Stomach (tissue), 9 donors: Measurements from ENCODE around the gene RAB18. TPM values are rescaled to one million over a fixed set of nuclear protein-coding genes. Genes with fewer than 3 reads are reported as not detected.

Experiments
- DNase-seq, 2 donors: peaks; one replicate each; pipeline versions ENCODE4 v3.0.0 to v3.0.0-alpha.2; 2013 to 2019
- H3K27ac ChIP-seq, 5 donors: fragments of 200-600 bp in 4 of 5; sonication (generic) in 4 of 5; one replicate each; pipeline ENCODE4 v1.5.1; 2013 to 2019; ENCODE audit warnings: mild to moderate bottlenecking in 1 of 5, moderate library complexity in 1 of 5
- H3K27me3 ChIP-seq, 3 donors: fragments of 200-600 bp; sonication (generic); one replicate each; pipeline ENCODE4 v1.5.1; 2017 to 2019; ENCODE audit warnings: mixed run types in 1 of 3
- H3K36me3 ChIP-seq, 4 donors: fragments of 200-600 bp; sonication (generic); 1 replicate in 3 of 4; 2 replicates in 1 of 4; pipeline ENCODE4 v1.5.1; 2016 to 2019
- H3K4me1 ChIP-seq, 4 donors: fragments of 200-600 bp; sonication (generic); one replicate each; pipeline ENCODE4 v1.5.1; 2016 to 2019
- H3K4me3 ChIP-seq, 4 donors: fragments of 200-600 bp; sonication (generic) in 3 of 4; one replicate each; pipeline ENCODE4 v1.5.1; 2016 to 2019; ENCODE audit warnings: mild to moderate bottlenecking in 1 of 4
- H3K9me3 ChIP-seq, 4 donors: fragments of 200-600 bp; sonication (generic); one replicate each; pipeline ENCODE4 v1.5.1; 2016 to 2019
- CTCF ChIP-seq, 7 experiments: fragments of 450-650 bp in 4 of 7; fragments of 200-600 bp in 3 of 7; sonication (generic) in 3 of 7; IDR thresholded peaks; one replicate each; pipeline ENCODE4 v1.5.1; 2016 to 2019; ENCODE audit warnings: antibody characterized with exemption in 7 of 7, control low read depth in 2 of 7, mild to moderate bottlenecking in 1 of 7
- EP300 ChIP-seq: sonication (generic); formaldehyde crosslinking; IDR thresholded peaks from one replicate; pipeline ENCODE4 v1.6.1; 2017; ENCODE audit warnings: antibody characterized with exemption
- POLR2A ChIP-seq, 4 donors: fragments of 450-650 bp; IDR thresholded peaks; one replicate each; pipeline ENCODE4 v1.6.1; 2016; ENCODE audit warnings: antibody characterized with exemption in 4 of 4, control low read depth in 2 of 4, mild to moderate bottlenecking in 1 of 4, moderate library complexity in 1 of 4
- POLR2AphosphoS5 ChIP-seq, 3 donors: sonication (generic); formaldehyde crosslinking; IDR thresholded peaks; one replicate each; pipeline ENCODE4 v1.6.1; 2016; ENCODE audit warnings: antibody characterized with exemption in 3 of 3
- WGBS, 5 donors: extraction: QIAGEN DNeasy Blood & Tissue Kit in 3 of 5; methylation state at CpG; one replicate each; pipeline versions ENCODE4 v1.1.5 to v1.1.7; 2013 to 2018; 5-methylcytosine and 5-hydroxymethylcytosine counted together
- intact Hi-C: fragments of 100-400 bp; cut with DNase I; formaldehyde crosslinking; loops from one replicate; pipeline ENCODE4 v1.15.1; 2023; ENCODE audit warnings: low total_unique reads
- polyA plus RNA-seq, 3 donors: library from polyadenylated mRNA; stranded (reverse); fragments of 200-250 nt; gene quantifications; one replicate each; pipeline ENCODE4 v1.2.3, GENCODE V29; 2013
- total RNA-seq, 5 donors: library from RNA; depleted of rRNA; stranded (reverse); fragments of >200 nt; gene quantifications; one replicate each; pipeline versions ENCODE4 v1.1.0 to v1.2.3, GENCODE V29; 2014 to 2016
- donor health status: healthy with polysubstance abuse.
- donor health status: Bipolar disorder and iron deficiency.
- donor health status: healthy.

RAB18 gene
- total and polyA plus RNA-seq, 8 donors: 4.9 to 111 (median 35.1) TPM

GRCh38 chr10:27494116-27494805, 9.8 kb upstream of the RAB18 start:
- Histone ChIP-seq H3K4me3 (no peak overlapping the region), H3K4me1 (no peaks in the 10 kb centered on the region), H3K9me3 (peaks cover 0 to 12% (median 6%) of the 10 kb centered on the region in 4 donors), H3K27ac (no peak overlapping the region), H3K36me3 (no peaks in the 10 kb centered on the region), H3K27me3 (no peaks in the 10 kb centered on the region)
- DNase-seq: no peak
- intact Hi-C loops: no loop called here
- WGBS, 5 donors: 57 to 73% (median 63%) methylated on average over 1 of the region's 1 CpG
- TF ChIP-seq CTCF (IDR thresholded peaks at IDR 0.05): no peak
- TF ChIP-seq POLR2AphosphoS5 (IDR thresholded peaks at IDR 0.05): no peak
- no peak for TF ChIP-seq POLR2A (IDR thresholded peaks at IDR 0.05)
- TF ChIP-seq EP300: no peak

GRCh38 chr10:27496137-27496536, 8.0 kb upstream of the RAB18 start:
- no peaks in the 10 kb centered on the region for H3K27me3 ChIP-seq
- H3K4me3 ChIP-seq: no peak overlapping the region
- TF ChIP-seq CTCF (IDR thresholded peaks at IDR 0.05): no peak
- TF ChIP-seq POLR2A (IDR thresholded peaks at IDR 0.05): no peak
- no peak for TF ChIP-seq EP300
- TF ChIP-seq POLR2AphosphoS5 (IDR thresholded peaks at IDR 0.05): no peak
- no peak overlapping the region for H3K27ac ChIP-seq
- H3K9me3 ChIP-seq: peaks cover 0 to 8% (median 2%) of the 10 kb centered on the region in 4 donors
- no peak for DNase-seq
- intact Hi-C loops: no loop called here
- no peaks in the 10 kb centered on the region for H3K36me3 ChIP-seq
- H3K4me1 ChIP-seq: no peaks in the 10 kb centered on the region
- WGBS, 5 donors: 49 to 75% (median 69%) methylated on average over 4 of the region's 4 CpGs

GRCh38 chr10:27500096-27500495, 4.0 kb upstream of the RAB18 start:
- H3K27ac ChIP-seq: no peak overlapping the region
- no peak for DNase-seq
- no peak overlapping the region for H3K4me3 ChIP-seq
- H3K27me3 ChIP-seq: no peaks in the 10 kb centered on the region
- no peaks in the 10 kb centered on the region for H3K36me3 ChIP-seq
- intact Hi-C loops: no loop called here
- TF ChIP-seq POLR2AphosphoS5 (IDR thresholded peaks at IDR 0.05) (no peak), CTCF (IDR thresholded peaks at IDR 0.05) (no peak), POLR2A (IDR thresholded peaks at IDR 0.05) (no peak), EP300 (no peak)
- peaks cover 0 to 8% (median 3%) of the 10 kb centered on the region in 4 donors for H3K4me1 ChIP-seq
- H3K9me3 ChIP-seq: no peaks in the 10 kb centered on the region

GRCh38 chr10:27500886-27501285, 3.2 kb upstream of the RAB18 start:
- no peak for TF ChIP-seq EP300
- TF ChIP-seq POLR2AphosphoS5 (IDR thresholded peaks at IDR 0.05): no peak
- no peak for TF ChIP-seq POLR2A (IDR thresholded peaks at IDR 0.05)
- TF ChIP-seq CTCF (IDR thresholded peaks at IDR 0.05): no peak
- 45 to 74% (median 69%) methylated on average over 5 of the region's 5 CpGs for WGBS, 5 donors
- intact Hi-C loops: no loop called here

More at GRCh38 chr10:27500886-27501285, 3.2 kb upstream of the RAB18 start:
- Histone ChIP-seq H3K27ac (no peak overlapping the region), H3K36me3 (no peaks in the 10 kb centered on the region), H3K4me3 (no peak overlapping the region), H3K27me3 (no peaks in the 10 kb centered on the region), H3K9me3 (no peaks in the 10 kb centered on the region), H3K4me1 (peaks cover 6 to 16% (median 10%) of the 10 kb centered on the region in 4 donors)
- DNase-seq: no peak
